ENCODE results near the gene ACOX3. TPM values are rescaled to one million over a fixed set of nuclear protein-coding genes. Genes with fewer than 3 reads are reported as not detected.

ACOX3 gene
- total and polyA plus RNA-seq, 2 donors, result 8.7 to 18.1 TPM

DNA sequence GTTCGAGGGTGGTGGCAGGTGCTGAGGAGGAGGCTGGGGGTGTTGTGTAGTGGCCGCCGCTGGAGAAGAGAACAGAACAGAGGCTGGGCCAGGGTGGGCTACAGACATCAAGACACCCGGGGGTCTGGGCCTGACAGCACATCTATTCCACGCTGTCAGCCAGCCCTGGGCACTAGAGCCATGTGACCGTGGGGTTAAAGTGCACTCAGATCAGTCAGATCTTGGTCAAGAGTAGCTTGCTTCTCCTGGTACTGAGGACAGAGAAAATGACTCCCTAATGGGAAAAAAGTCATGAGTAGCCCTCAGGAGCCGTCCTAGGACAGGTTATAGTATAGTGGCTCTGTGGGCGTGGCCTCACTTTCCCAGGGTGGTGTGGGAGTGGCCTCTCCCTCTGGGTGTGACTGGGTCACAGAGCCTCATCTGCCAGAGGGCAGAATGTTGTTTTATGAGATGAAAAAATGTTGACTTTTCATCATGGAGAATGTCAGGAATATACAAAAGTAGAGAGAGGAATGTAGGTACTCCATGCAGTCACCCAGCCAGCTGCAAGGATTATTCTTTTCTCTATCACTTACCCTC lies 19.4 kb upstream of the ACOX3 start:
- 97% methylated on average over 8 of the region's 8 CpGs for WGBS
- Histone ChIP-seq H3K27ac (ENCODE audit: low read depth in 1 of 2, low read length in 1 of 2) (no peak overlapping the region), H3K4me1 (ENCODE audit: control insufficient read depth in 2 of 2, insufficient read depth in 2 of 2, low read length in 2 of 2) (no peaks in the 10 kb centered on the region), H3K36me3 (ENCODE audit: control insufficient read depth in 2 of 2, insufficient read depth in 2 of 2, low read length in 1 of 2) (peaks cover 22 to 41% of the 10 kb centered on the region in 2 donors), H3K4me3 (ENCODE audit: low read length in 2 of 2) (no peak overlapping the region), H3K9me3 (ENCODE audit: control insufficient read depth in 2 of 2, insufficient read depth in 1 of 2, low read length in 1 of 2) (no peaks in the 10 kb centered on the region), H3K27me3 (ENCODE audit: control insufficient read depth in 2 of 2, insufficient read depth in 1 of 2, low read length in 1 of 2) (no peaks in the 10 kb centered on the region)
- DNase-seq (ENCODE audit: low read depth in 6 of 9, low spot score in 9 of 9), result no peak

DNA sequence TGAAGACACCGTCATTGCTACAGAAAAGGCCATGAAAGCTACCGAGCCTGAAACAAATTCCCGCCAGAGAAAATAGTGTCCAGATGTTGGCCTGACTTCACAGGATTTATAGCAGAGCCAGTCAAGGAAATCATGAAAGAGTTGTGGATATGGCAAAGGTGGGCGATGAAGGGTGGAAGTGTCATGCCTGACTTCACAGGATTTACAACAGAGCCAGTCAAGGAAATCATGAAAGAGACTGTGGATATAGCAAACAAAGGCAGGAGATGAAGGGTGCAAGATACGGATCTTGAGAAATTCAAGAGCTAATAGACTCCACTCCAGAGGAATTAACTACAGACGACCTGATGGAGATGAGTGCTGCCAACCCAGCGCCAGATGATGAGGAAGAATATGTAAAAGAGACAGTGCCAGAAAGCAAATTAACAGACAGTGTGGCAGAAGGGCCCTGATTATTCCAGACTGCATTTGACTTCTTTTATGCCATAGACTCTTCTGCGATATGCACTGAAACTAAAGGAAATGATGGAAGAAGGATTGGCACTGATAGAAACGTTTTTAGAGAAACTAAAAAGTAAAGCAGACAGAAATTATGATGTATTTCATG lies 17.2 kb upstream of the ACOX3 start:
- no peak overlapping the region for H3K27ac ChIP-seq (ENCODE audit: low read depth in 1 of 2, low read length in 1 of 2)
- no peaks in the 10 kb centered on the region for H3K27me3 ChIP-seq (ENCODE audit: control insufficient read depth in 2 of 2, insufficient read depth in 1 of 2, low read length in 1 of 2)
- H3K36me3 ChIP-seq (ENCODE audit: control insufficient read depth in 2 of 2, insufficient read depth in 2 of 2, low read length in 1 of 2), result peaks cover 35 to 57% of the 10 kb centered on the region in 2 donors
- no peak for DNase-seq (ENCODE audit: low read depth in 6 of 9, low spot score in 9 of 9)
- H3K4me3 ChIP-seq (ENCODE audit: low read length in 2 of 2), result no peak overlapping the region
- WGBS, result 94% methylated on average over 9 of the region's 9 CpGs
- no peaks in the 10 kb centered on the region for H3K9me3 ChIP-seq (ENCODE audit: control insufficient read depth in 2 of 2, insufficient read depth in 1 of 2, low read length in 1 of 2)
- H3K4me1 ChIP-seq (ENCODE audit: control insufficient read depth in 2 of 2, insufficient read depth in 2 of 2, low read length in 2 of 2), result no peaks in the 10 kb centered on the region

DNA sequence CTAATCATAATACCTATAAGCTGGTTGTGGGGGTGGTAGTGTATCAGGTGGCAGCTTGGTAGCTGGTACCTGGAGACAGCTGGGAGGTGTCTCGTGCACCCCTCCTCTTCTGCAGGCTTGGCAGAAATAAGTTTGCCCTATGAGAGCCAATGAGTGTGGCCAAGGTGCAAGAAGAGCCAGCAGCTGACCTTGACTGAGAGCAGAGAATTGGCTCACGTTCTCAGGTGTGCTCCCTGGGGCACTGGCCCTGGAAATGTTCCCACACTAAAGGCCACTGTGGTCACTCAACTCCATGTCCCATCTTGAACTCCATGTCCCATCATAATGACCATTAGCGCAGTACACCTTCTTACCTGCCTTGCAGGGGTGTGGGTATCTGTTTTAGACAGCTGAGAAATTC lies 13.4 kb upstream of the ACOX3 start:
- H3K4me1 ChIP-seq (ENCODE audit: control insufficient read depth in 2 of 2, insufficient read depth in 2 of 2, low read length in 2 of 2), result no peaks in the 10 kb centered on the region
- no peaks in the 10 kb centered on the region for H3K27me3 ChIP-seq (ENCODE audit: control insufficient read depth in 2 of 2, insufficient read depth in 1 of 2, low read length in 1 of 2)
- H3K27ac ChIP-seq (ENCODE audit: low read depth in 1 of 2, low read length in 1 of 2), result no peak overlapping the region
- no peak overlapping the region for H3K4me3 ChIP-seq (ENCODE audit: low read length in 2 of 2)
- WGBS, result 98% methylated on average over 3 of the region's 3 CpGs
- DNase-seq (ENCODE audit: low read depth in 6 of 9, low spot score in 9 of 9), result no peak
- no peaks in the 10 kb centered on the region for H3K9me3 ChIP-seq (ENCODE audit: control insufficient read depth in 2 of 2, insufficient read depth in 1 of 2, low read length in 1 of 2)
- H3K36me3 ChIP-seq (ENCODE audit: control insufficient read depth in 2 of 2, insufficient read depth in 2 of 2, low read length in 1 of 2), result peaks cover 52 to 64% of the 10 kb centered on the region in 2 donors

DNA sequence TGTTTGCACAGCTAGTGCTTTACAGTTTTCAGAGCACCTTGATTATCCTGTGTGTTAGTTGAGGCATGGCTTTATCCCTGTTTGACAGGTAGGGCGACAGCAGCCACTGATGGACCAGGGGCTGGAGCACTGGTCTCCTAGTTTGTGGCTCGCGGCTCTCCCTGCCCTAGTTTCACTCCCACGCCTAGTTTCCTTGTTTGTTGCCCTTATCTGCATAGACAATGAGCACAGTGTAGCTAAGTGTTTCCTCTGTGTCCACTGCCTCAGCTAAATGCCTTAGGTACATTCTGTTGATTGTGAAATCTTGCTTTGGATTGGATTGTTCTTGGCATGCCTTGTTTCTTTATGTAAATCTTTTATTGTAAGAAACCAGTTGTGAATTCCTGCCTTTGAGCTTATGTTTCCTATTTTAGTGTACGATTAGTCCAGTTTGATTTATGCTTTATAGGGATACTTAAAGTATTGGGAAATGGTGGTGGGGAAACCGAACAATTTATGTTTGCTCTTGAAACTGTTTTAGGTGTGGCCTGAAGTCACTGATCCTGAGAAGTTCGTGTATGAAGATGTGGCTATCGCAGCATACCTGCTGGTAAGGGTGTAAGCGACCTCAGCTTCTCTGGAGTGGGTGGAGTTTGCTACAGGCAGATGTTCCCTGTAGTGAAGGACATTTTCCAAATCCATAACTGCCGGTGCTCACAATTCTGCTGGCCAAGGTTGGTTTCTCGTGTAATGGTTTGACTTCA lies 11.1 kb upstream of the ACOX3 start:
- Histone ChIP-seq H3K27ac (ENCODE audit: low read depth in 1 of 2, low read length in 1 of 2) (no peak overlapping the region), H3K27me3 (ENCODE audit: control insufficient read depth in 2 of 2, insufficient read depth in 1 of 2, low read length in 1 of 2) (no peaks in the 10 kb centered on the region), H3K36me3 (ENCODE audit: control insufficient read depth in 2 of 2, insufficient read depth in 2 of 2, low read length in 1 of 2) (peaks cover 63 to 67% of the 10 kb centered on the region in 2 donors), H3K9me3 (ENCODE audit: control insufficient read depth in 2 of 2, insufficient read depth in 1 of 2, low read length in 1 of 2) (no peaks in the 10 kb centered on the region), H3K4me1 (ENCODE audit: control insufficient read depth in 2 of 2, insufficient read depth in 2 of 2, low read length in 2 of 2) (no peaks in the 10 kb centered on the region), H3K4me3 (ENCODE audit: low read length in 2 of 2) (no peak overlapping the region)
- DNase-seq (ENCODE audit: low read depth in 6 of 9, low spot score in 9 of 9), result no peak
- 98% methylated on average over 11 of the region's 11 CpGs for WGBS

DNA sequence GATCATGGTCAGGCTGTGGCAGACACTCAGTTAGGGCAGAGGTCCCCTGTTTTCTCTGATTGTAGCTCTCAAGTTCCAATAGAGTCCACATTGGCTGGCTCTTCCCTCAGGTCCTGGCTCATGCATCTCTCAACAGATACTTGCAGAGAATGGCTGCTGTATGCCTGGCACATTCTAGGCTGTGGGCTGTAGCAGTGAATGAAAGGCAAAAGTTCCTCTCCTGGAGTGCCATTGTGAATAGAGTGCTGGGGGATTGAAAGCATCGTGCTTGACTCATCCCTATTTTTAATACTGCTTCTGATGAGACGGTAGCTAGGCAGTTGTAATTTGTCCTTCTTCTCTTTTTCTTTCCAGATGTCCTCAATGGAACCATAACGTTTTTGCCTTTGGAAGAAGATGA lies 5.6 kb upstream of the ACOX3 start:
- no peaks in the 10 kb centered on the region for H3K9me3 ChIP-seq (ENCODE audit: control insufficient read depth in 2 of 2, insufficient read depth in 1 of 2, low read length in 1 of 2)
- DNase-seq (ENCODE audit: low read depth in 6 of 9, low spot score in 9 of 9), result no peak
- peaks cover 15 to 17% of the 10 kb centered on the region in 2 donors for H3K4me1 ChIP-seq (ENCODE audit: control insufficient read depth in 2 of 2, insufficient read depth in 2 of 2, low read length in 2 of 2)
- WGBS, result 94% methylated on average over 3 of the region's 3 CpGs
- no peak overlapping the region for H3K4me3 ChIP-seq (ENCODE audit: low read length in 2 of 2)
- no peaks in the 10 kb centered on the region for H3K27me3 ChIP-seq (ENCODE audit: control insufficient read depth in 2 of 2, insufficient read depth in 1 of 2, low read length in 1 of 2)
- no peak overlapping the region for H3K27ac ChIP-seq (ENCODE audit: low read depth in 1 of 2, low read length in 1 of 2)
- H3K36me3 ChIP-seq (ENCODE audit: control insufficient read depth in 2 of 2, insufficient read depth in 2 of 2, low read length in 1 of 2), result peaks cover 20 to 29% of the 10 kb centered on the region in 2 donors

DNA sequence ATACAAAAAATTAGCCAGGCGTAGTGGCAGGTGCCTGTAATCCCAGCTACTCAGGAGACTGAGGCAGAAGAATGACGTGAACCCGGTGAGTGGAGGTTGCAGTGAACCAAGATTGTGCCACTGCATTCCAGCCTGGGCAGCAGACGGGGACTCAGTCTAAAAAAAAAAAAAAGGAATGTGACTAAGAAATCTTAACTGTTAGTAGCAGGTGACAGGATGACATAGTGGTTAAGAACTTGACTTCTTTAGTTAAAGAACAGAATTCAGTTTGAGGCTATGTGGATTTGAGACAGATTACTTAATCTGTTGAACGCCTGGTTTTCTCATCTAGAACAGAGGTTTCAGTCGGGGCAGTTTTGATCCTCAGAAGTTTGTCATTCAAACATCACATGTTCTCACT lies 3.3 kb upstream of the ACOX3 start:
- peaks cover 18 to 22% of the 10 kb centered on the region in 2 donors for H3K4me1 ChIP-seq (ENCODE audit: control insufficient read depth in 2 of 2, insufficient read depth in 2 of 2, low read length in 2 of 2)
- no peaks in the 10 kb centered on the region for H3K27me3 ChIP-seq (ENCODE audit: control insufficient read depth in 2 of 2, insufficient read depth in 1 of 2, low read length in 1 of 2)
- no peak overlapping the region for H3K4me3 ChIP-seq (ENCODE audit: low read length in 2 of 2)
- H3K9me3 ChIP-seq (ENCODE audit: control insufficient read depth in 2 of 2, insufficient read depth in 1 of 2, low read length in 1 of 2), result no peaks in the 10 kb centered on the region
- H3K27ac ChIP-seq (ENCODE audit: low read depth in 1 of 2, low read length in 1 of 2), result no peak overlapping the region
- peaks cover 9 to 19% of the 10 kb centered on the region in 2 donors for H3K36me3 ChIP-seq (ENCODE audit: control insufficient read depth in 2 of 2, insufficient read depth in 2 of 2, low read length in 1 of 2)
- no peak for DNase-seq (ENCODE audit: low read depth in 6 of 9, low spot score in 9 of 9)
- 98% methylated on average over 6 of the region's 6 CpGs for WGBS

DNA sequence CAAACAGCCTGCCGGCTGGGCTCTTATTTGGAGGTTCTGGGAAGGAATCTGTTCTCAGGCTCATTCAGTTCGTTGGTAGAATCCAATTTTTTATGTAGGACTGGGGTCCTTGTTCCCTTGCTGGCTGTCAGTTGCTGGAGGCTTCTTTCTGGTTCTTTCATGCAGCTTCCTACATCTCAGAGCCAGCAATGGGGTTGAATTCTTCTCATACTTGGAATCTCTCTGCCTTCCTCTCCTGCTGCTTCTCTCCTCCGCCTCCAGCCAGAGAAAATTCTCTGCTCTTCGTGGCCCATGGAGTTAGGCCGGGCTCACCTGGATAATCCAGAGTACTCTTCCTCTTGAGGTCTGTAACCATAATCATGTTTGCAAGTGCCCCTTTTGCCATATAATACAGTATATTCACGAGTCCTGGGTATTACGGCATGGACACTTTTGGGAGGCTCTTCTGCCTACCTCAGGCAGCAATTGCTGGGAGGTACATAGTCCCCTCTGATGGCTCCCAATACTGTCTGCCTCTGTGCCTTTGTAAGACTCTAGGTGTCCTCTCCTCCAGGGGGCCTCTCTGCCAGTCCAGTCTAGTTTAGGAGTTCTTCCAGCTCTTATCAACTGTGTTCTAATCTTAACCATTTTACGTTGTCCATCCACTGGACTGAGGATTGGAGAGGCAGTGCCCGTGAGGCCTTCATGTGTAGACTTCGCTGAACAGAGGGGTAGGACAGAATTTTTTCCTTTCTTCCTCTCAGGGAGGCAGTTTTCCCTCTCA lies 2.3 kb upstream of the ACOX3 start:
- 95% methylated on average over 10 of the region's 10 CpGs for WGBS
- H3K9me3 ChIP-seq (ENCODE audit: control insufficient read depth in 2 of 2, insufficient read depth in 1 of 2, low read length in 1 of 2), result no peaks in the 10 kb centered on the region
- no peak for DNase-seq (ENCODE audit: low read depth in 6 of 9, low spot score in 9 of 9)
- H3K4me1 ChIP-seq (ENCODE audit: control insufficient read depth in 2 of 2, insufficient read depth in 2 of 2, low read length in 2 of 2), result peaks cover 18 to 25% of the 10 kb centered on the region in 2 donors
- H3K4me3 ChIP-seq (ENCODE audit: low read length in 2 of 2), result no peak overlapping the region
- no peak overlapping the region for H3K27ac ChIP-seq (ENCODE audit: low read depth in 1 of 2, low read length in 1 of 2)
- no peaks in the 10 kb centered on the region for H3K27me3 ChIP-seq (ENCODE audit: control insufficient read depth in 2 of 2, insufficient read depth in 1 of 2, low read length in 1 of 2)
- H3K36me3 ChIP-seq (ENCODE audit: control insufficient read depth in 2 of 2, insufficient read depth in 2 of 2, low read length in 1 of 2), result peaks cover 2 to 13% of the 10 kb centered on the region in 2 donors

DNA sequence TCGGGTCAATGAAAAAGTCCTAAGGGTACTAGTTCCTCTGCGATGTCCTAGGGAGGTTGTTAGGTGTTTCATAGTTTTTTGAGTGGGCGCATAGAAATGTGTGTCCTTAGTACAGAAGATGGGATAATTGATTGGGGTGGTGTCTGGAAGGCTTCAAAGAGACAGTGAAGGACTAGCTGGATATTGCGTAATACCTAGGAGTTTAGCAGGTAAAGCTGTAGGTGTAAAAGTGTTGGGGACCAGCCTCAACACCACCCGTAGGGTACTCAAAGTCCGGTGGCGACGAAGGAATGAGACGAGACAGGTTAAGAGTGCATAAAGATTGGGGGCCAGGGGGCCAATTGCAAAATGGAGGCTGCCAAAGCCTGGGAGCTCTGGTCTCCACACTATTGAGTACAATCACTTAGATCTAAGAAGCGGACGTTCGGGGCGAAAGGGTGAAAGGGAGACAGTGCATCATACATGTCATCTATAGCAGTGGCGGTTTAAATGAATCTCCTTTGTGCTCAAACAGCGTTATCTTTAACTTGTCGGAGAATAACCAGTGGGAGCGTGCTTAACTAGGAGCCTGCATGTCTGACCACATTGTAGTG lies 1.1 kb upstream of the ACOX3 start:
- 69% methylated on average over 17 of the region's 17 CpGs for WGBS
- Histone ChIP-seq H3K4me3 (ENCODE audit: low read length in 2 of 2) (peak overlapping the region; percentile 67 to 73), H3K9me3 (ENCODE audit: control insufficient read depth in 2 of 2, insufficient read depth in 1 of 2, low read length in 1 of 2) (no peaks in the 10 kb centered on the region), H3K27ac (ENCODE audit: low read depth in 1 of 2, low read length in 1 of 2) (no peak overlapping the region), H3K36me3 (ENCODE audit: control insufficient read depth in 2 of 2, insufficient read depth in 2 of 2, low read length in 1 of 2) (peaks cover 0 to 4% of the 10 kb centered on the region in 2 donors), H3K27me3 (ENCODE audit: control insufficient read depth in 2 of 2, insufficient read depth in 1 of 2, low read length in 1 of 2) (no peaks in the 10 kb centered on the region), H3K4me1 (ENCODE audit: control insufficient read depth in 2 of 2, insufficient read depth in 2 of 2, low read length in 2 of 2) (peaks cover 25 to 35% of the 10 kb centered on the region in 2 donors)
- DNase-seq (ENCODE audit: low read depth in 6 of 9, low spot score in 9 of 9), result no peak

Measured in thymus (tissue), 11 donors.